Nephron progenitor cell (in vitro differentiated cells): ENCODE results near the gene TEX51.

Experiments used
- DNase-seq: peaks from one replicate; pipeline ENCODE4 v3.0.0; 2021
- H3K27ac Mint-ChIP-seq: 2 replicates; pipeline ENCODE4 v1.8.0; 2021; ENCODE audit warnings: mild to moderate bottlenecking, moderate library complexity, mixed read lengths
- H3K27me3 Mint-ChIP-seq: 2 replicates; pipeline ENCODE4 v1.8.0; 2021; ENCODE audit warnings: mild to moderate bottlenecking, low read depth, mixed read lengths; ENCODE audit not compliant: poor library complexity
- H3K36me3 Mint-ChIP-seq: 2 replicates; pipeline ENCODE4 v1.8.0; 2021; ENCODE audit warnings: low read depth, mixed read lengths
- H3K4me1 Mint-ChIP-seq: 2 replicates; pipeline ENCODE4 v1.8.0; 2021; ENCODE audit warnings: mixed read lengths
- H3K4me3 Mint-ChIP-seq: 2 replicates; pipeline ENCODE4 v1.8.0; 2021; ENCODE audit warnings: mild to moderate bottlenecking, moderate library complexity, mixed read lengths
- H3K9me3 Mint-ChIP-seq: 2 replicates; pipeline ENCODE4 v1.8.0; 2021; ENCODE audit warnings: mild to moderate bottlenecking, moderate library complexity, mixed read lengths
- TF ChIP-seq, protein P1 (sequence below): fragments of 200-600 bp; sonication (generic); IDR thresholded peaks from 2 replicates; pipeline ENCODE4 v1.5.0; 2021; ENCODE audit warnings: antibody characterized with exemption

Gene TEX51

GRCh38 chr2:126879348-126880298, 19.1 kb upstream of the TEX51 start:
- Mint-ChIP-seq H3K4me3 (no peak overlapping the region), H3K36me3 (peaks cover 4% of the 10 kb centered on the region), H3K27ac (no peak overlapping the region), H3K4me1 (peaks cover 9% of the 10 kb centered on the region), H3K9me3 (peaks cover 15% of the 10 kb centered on the region), H3K27me3 (peaks cover 16% of the 10 kb centered on the region)
- DNase-seq: no peak
- TF ChIP-seq, protein P1, sequence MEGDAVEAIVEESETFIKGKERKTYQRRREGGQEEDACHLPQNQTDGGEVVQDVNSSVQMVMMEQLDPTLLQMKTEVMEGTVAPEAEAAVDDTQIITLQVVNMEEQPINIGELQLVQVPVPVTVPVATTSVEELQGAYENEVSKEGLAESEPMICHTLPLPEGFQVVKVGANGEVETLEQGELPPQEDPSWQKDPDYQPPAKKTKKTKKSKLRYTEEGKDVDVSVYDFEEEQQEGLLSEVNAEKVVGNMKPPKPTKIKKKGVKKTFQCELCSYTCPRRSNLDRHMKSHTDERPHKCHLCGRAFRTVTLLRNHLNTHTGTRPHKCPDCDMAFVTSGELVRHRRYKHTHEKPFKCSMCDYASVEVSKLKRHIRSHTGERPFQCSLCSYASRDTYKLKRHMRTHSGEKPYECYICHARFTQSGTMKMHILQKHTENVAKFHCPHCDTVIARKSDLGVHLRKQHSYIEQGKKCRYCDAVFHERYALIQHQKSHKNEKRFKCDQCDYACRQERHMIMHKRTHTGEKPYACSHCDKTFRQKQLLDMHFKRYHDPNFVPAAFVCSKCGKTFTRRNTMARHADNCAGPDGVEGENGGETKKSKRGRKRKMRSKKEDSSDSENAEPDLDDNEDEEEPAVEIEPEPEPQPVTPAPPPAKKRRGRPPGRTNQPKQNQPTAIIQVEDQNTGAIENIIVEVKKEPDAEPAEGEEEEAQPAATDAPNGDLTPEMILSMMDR: no peak

DNA sequence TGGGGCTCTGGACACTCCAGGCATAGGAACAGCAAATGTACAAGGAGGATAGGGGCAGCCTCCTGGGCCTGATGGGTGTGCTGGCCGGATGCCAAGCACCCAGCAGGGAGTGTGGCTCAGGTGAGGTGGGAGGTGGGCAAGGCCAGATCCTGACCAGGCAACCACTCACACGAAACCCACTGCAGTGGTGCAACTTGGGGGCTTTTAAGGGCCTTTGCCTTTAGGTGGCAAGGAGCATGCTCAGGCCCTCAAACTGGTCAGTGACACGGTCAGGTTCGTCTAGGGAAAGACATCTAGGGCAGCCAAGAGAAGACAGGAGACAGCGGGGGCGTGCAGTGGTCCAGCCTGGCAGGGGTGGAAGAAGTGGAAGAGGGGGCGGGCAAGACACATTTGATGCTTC, 18.4 kb upstream of the TEX51 start:
- Mint-ChIP-seq H3K36me3 (peaks cover 4% of the 10 kb centered on the region), H3K9me3 (peaks cover 8% of the 10 kb centered on the region), H3K4me1 (peaks cover 9% of the 10 kb centered on the region), H3K27me3 (peaks cover 18% of the 10 kb centered on the region), H3K4me3 (no peak overlapping the region), H3K27ac (no peak overlapping the region)
- TF ChIP-seq, protein P1: no peak
- DNase-seq: no peak

DNA sequence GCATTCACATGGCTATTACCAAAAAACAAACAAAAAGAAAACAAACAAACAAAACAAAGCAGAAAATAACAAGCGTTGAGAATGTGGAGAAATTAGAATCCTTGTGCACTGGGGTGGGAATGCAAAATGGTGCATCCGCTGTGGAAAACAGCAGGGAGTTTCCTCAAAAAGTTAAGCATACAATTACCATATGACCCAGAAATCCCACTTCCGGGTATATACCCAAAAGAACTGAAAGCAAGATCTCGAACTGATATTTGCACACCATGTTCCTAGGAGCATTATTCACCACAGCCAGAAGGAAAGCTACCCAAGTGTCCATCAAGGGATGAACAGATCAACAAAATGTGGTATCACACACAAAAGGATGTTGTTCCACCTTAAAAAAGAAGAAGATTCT, 17.9 kb upstream of the TEX51 start:
- H3K27me3 Mint-ChIP-seq: peaks cover 13% of the 10 kb centered on the region
- no peak overlapping the region for H3K27ac Mint-ChIP-seq
- TF ChIP-seq, protein P1: no peak
- no peak for DNase-seq
- peaks cover 9% of the 10 kb centered on the region for H3K4me1 Mint-ChIP-seq
- H3K4me3 Mint-ChIP-seq: no peak overlapping the region
- peaks cover 3% of the 10 kb centered on the region for H3K9me3 Mint-ChIP-seq
- no peaks in the 10 kb centered on the region for H3K36me3 Mint-ChIP-seq

GRCh38 chr2:126881591-126881990, 17.1 kb upstream of the TEX51 start:
- DNase-seq: no peak
- TF ChIP-seq, protein P1: no peak
- Mint-ChIP-seq H3K36me3 (no peaks in the 10 kb centered on the region), H3K4me3 (no peak overlapping the region), H3K9me3 (peaks cover 3% of the 10 kb centered on the region), H3K27me3 (peaks cover 12% of the 10 kb centered on the region), H3K27ac (no peak overlapping the region), H3K4me1 (peaks cover 13% of the 10 kb centered on the region)

DNA sequence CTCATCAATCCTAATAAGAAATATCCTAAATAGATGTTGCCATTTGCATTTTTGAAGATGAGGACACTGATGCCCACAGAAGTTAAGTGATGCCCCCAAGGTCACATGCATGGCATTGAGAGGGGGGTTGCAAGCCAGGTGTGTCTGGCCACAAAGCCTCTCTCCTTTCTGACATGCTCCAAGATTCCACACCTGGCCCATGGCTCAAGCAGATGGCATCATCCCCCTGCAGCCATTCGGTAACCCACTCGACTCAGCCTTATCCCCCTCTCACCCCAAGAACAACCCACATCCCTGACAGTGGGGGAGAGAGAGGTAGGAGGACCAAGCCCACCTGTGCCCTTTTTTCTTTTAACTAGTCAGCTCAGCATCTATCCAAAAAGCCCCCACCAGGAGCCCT, 16.5 kb upstream of the TEX51 start:
- no peak overlapping the region for H3K4me3 Mint-ChIP-seq
- peaks cover 3% of the 10 kb centered on the region for H3K9me3 Mint-ChIP-seq
- no peak overlapping the region for H3K27ac Mint-ChIP-seq
- H3K36me3 Mint-ChIP-seq: no peaks in the 10 kb centered on the region
- TF ChIP-seq, protein P1: no peak
- H3K4me1 Mint-ChIP-seq: peaks cover 19% of the 10 kb centered on the region
- peaks cover 15% of the 10 kb centered on the region for H3K27me3 Mint-ChIP-seq
- no peak for DNase-seq
